IPS-18c (cell line): ENCODE measurements around the gene CPSF3.

Source experiments
- H3K4me3 ChIP-seq: 2 replicates; pipeline ENCODE4 v1.7.0; 2013; ENCODE audit warnings: low read depth, mild to moderate bottlenecking, low read length, moderate library complexity; ENCODE audit not compliant: insufficient read depth
- H3K9me3 ChIP-seq: one replicate; pipeline ENCODE4 v1.6.1; 2013; ENCODE audit warnings: mild to moderate bottlenecking, low read length, moderate library complexity; ENCODE audit not compliant: control insufficient read depth, insufficient read depth

The CPSF3 gene

DNA sequence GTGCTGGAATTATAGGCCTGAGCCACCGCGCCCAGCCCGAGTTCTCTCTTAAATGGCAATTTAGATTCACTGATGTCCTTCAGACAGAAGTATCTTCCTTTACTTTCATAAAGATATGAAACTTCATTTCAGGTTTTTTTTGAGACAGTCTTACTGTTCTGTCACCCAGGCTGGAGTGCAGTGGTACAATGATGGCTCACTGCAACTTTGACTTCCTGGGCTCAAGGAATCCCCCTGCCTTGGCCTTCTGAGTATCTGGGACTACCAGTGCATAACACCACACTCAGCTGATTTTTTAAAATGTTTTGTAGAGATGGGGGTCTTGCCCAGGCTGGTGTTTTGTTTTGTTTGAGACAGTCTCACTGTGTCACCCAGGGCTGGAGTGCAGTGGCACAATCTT lies 13.3 kb upstream of the CPSF3 start:
- Histone ChIP-seq H3K9me3 (no peaks in the 10 kb centered on the region), H3K4me3 (no peak overlapping the region)

DNA sequence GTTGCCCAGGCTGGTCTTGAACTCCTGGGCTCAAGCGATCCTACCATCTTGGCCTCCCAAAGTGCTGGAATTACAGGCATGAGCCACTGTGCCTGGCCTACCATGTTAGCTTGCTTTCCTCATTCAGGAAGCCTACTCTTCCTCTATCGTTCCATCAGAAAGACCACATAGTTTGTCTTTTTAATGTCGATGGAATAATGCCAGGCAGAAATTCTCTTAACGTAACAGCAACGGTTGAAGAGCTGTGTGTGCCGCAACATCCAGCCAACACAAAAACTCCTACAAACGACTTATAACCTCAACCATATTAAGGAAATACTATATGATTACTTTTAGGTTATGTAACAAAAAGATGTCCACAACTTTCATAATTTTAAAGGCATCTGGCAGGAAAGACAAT lies 10.7 kb upstream of the CPSF3 start:
- Histone ChIP-seq H3K4me3 (no peak overlapping the region), H3K9me3 (peaks cover 2% of the 10 kb centered on the region)

DNA sequence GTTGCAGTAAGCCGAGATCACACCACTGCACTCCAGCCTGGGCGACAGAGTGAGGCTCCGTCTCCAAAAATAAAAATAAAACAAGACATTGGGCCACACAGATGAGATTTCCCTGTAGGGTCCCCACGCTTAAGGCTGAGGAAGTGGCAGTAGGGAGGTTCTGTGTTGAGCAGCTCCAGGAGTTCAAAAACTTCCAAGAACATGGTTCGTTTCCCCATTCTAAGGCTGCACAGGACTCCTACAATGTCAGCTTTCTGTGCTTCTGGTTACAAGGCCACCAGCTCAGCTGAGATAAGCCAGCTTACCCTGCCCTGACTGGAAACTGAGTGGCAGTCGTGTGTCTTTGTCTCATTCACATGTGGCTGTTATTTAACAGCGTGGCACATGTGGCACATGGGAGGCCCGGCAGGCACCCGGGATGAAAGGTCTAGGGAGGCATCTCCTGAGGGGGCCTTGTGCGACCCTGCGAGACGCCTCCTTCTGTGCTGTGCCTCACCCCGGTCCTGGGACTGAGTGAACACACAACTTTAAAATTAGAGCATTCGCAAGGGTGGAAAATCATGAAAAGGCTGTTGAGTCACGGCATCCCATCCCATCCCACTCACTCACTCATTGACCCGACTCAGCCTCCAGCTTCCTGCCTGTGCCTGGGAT lies 7.8 kb upstream of the CPSF3 start:
- H3K9me3 ChIP-seq = peaks cover 2% of the 10 kb centered on the region
- H3K4me3 ChIP-seq = no peak overlapping the region

DNA sequence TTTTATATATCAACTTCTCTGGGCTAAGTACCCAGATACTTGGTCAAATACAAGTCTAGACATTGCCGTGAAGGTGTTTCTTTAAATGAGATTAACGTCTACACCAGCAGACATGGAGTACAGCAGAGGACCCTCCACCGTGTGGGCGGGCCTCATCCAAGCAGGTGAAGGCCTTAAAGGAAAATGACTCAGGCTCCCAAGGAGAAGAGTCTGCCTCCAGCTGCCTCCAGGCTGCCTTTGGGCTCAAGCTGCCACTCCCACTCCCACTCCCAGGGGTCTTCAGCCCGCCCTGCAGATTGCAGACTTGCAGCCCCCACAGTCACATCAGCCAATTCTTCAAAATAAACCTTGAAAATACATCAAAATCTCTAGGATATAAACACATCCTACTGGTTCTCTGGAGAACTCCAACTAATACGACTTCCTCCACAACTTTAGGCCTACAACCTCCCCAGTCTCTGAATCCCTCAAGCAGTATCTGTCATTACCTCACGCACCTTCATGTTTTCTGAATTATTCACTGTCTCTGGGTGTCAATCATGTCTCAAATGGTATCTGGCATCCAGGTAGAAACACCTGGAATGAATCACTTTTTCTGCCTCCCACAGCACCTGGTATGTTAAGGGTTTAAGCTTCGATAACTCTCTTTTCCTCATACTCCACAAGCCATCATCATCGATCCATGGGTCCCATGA lies 7.0 kb upstream of the CPSF3 start:
- Histone ChIP-seq H3K9me3 (peaks cover 2% of the 10 kb centered on the region), H3K4me3 (no peak overlapping the region)

DNA sequence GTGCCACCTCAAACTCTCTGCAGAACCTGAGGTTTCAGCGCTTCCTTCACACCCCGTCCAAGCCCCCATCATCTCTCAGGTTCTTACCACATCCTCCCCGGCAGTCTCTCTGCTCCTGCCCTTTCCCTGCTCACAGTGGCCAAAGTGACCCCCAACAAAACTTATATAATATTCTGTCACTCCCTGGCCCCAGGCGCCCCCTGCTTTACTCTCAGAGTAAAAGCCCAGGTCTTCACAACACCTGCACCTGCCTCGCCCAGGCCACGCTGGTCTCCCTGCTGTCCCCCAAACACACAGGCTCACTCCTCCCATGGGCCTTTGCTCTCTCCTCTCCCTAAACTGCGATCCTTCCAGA lies 6.5 kb upstream of the CPSF3 start:
- peaks cover 2% of the 10 kb centered on the region for H3K9me3 ChIP-seq

DNA sequence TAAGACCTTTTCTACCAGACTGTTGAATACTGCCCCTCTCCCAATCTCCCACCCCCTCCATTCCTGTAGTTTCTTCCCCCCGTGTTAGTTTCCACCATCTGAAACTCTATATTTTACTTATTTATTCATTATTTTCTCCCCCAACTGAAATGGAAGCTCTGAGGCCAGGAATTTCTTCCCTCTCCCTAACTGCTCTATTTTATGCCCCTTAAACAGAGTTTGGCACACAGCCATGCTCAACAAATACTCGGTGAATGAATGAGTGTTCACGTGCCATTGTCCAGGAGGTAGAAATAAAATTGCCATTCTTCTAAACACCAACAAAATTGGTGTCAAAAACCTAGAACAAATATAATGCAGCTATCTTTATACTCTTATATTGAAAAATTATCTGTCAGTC lies 5.7 kb upstream of the CPSF3 start:
- Histone ChIP-seq H3K9me3 (peaks cover 2% of the 10 kb centered on the region), H3K4me3 (no peak overlapping the region)

More for the DNA sequence above, 6.5 kb upstream of the CPSF3 start:
- no peak overlapping the region for H3K4me3 ChIP-seq

DNA sequence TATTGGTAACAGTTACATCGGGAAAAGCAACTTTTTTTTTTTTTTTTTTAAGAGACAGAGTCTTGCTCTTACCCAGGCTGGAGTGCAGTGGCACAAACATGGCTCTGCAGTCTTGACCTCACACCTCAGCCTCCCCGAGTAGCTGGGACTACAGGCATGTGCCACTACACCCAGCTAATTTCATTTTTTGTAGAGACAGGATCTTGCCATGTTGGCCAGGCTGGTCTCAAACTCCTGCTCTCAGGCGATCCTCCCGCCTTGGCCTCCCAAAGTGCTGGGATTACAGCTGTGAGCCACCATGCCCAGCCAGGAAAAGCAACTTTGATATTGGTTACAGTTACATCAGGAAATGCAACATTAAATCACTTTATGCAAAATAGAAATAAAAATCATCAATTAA lies 4.7 kb upstream of the CPSF3 start:
- Histone ChIP-seq H3K9me3 (peaks cover 2% of the 10 kb centered on the region), H3K4me3 (no peak overlapping the region)

DNA sequence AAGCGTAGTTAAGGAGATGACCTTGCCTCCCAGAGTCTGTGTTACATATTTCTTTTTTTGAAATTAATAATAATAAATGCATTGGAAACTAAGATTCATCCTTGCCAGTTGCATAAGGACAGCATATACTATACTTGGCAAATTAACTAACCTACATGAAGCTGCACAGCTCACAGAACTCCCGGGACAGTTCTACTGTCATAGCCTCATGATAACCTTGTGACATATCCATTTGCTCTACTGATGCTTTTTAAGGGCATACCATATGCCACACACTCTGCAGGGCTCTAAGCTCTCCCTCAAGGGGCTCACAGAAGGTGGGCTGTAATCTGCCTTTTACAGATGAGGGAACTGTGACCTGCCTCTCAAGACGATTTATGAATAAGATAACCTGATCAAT lies 3.9 kb upstream of the CPSF3 start:
- peaks cover 2% of the 10 kb centered on the region for H3K9me3 ChIP-seq

DNA sequence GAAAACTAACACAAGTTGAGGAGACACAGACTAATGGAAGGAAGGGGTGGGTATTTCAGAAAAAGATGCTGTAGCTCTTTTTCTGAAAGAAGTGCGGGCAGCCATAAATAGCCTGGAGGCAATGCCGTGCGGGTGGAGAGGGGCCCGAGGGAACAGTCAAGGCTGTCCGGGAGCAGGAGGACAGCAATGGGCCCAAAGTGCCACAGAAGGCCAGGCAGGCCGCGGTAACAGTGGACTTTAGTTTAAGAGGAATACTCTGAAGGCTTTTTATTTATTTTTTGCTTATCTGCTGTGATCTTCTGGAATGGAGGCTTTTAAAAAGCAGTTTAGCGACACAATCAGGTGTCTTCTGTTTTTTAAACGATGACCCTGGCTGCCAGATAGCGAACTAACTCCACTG lies 3.0 kb upstream of the CPSF3 start:
- H3K9me3 ChIP-seq = peaks cover 2% of the 10 kb centered on the region
- H3K4me3 ChIP-seq = no peak overlapping the region

More for the DNA sequence above, 3.9 kb upstream of the CPSF3 start:
- H3K4me3 ChIP-seq = no peak overlapping the region

DNA sequence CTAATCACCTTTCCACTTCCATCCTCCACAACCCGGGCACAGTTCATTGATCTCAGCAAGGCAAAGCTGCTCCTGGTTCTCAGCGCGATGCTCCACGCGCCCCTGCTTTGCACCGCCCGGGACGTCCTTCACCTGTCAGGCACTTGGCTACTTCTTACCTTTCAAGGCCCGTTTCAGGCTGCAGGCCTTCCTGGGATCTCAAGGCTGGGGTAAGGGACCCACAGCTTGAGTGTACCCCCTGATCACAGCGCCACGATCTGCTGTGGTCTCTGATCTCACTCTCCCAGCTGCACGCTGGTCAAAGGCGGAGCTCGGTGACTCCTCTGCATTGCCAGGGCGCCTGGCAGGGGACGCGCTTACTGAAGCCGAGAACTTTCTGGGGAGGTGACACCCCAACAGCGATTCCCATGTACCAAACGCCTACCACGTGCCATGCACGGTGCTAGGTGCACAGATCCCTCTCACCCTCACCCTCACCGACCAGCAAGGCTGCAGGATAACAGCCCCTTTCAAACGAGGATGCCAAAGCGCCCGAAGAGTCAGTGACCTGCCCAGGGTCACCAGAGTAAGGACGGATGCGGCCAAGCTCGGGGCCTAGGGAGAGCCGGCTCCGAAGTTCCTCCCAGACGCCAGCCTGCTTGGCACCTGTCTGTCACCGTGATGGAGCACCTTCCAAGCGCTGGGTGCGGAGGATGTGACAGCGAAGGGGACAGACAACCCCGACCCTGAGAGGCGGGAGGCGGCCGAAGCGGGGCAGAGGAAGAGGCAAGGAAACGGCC lies 944 bp upstream of the CPSF3 start:
- Histone ChIP-seq H3K4me3 (peak overlapping the region; percentile 97), H3K9me3 (no peaks in the 10 kb centered on the region)

DNA sequence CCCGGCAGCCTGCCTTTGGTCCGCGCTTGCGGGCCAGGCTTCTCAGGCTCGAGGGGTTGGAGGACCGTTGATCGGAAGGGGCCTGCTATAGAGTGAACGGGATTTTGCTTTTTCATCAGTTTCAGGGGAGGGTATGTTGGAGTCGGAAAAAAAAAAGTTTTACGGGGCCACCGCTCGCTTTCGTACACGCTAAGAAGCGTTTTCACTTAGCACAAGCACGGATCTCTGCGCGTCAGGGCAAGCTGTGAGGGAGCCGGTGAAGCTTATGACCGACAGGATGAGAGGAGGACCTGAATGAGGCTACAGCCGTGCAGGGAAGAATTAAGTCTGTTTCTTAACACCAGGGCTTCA lies 443 bp downstream of the CPSF3 start:
- peak overlapping the region; percentile 97 for H3K4me3 ChIP-seq
- no peaks in the 10 kb centered on the region for H3K9me3 ChIP-seq

DNA sequence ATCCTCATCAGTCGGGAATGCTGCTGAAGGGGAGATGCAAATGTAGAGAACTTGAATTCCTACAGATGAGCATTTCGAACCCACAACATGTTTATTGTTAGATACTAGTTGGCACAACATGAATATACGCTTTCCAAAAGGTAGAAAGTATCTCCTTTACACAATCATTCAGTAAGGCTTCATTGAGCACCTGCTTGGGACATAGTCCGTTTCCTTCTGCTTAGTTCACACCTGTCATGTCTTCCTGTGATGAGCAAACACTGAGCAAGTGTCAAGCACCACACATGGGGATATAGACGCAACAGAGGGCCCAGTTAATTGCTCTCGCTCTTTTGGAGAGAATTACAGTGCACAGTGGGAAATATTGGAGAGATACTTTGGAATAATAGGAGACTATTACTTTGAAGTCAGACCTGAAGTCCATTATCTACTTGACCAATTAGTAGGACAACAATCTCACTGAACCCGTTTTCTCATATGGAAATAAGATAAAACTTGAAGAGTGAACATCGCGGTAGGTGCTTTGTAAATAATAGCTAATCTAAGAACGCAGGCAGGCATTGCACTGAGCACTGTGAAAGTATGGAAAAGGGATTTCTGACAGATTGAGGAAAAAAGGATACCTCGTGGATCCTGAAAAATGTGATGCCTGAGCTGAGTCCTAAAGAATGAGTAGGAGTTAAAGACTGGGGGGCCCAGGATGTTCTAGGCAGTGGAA lies 1.2 kb downstream of the CPSF3 start:
- H3K4me3 ChIP-seq = peak overlapping the region; percentile 97
- H3K9me3 ChIP-seq = no peaks in the 10 kb centered on the region

DNA sequence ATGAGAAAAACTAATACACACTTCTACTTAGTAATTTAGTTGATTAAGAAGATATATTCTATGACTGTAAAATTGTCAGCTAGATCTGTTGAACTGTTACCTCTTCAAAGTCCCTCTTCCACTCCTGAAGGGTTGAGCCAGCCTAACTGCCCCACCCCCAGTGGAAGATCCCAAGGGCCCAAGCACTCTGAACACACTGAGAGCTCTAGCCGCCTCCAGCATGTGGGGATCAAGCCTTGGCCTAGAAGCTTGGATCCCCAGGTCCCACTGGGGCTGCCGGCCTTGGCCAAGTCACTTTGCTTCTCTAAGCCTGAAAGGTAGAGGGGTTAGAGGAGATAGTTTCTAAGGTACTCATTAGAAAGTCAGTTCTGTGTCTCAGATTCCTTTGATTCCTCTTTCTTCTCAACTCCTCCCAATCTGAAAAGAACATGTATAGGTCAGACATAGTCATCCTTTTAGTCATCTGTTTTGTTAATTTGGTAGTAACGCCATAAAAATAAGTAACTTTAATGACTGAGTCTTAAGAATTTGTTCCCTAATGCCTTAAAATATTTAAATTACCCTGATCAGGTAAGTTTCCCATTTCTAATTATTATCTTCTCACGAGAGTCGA lies 5.6 kb downstream of the CPSF3 start:
- no peak overlapping the region for H3K4me3 ChIP-seq
- peaks cover 2% of the 10 kb centered on the region for H3K9me3 ChIP-seq

DNA sequence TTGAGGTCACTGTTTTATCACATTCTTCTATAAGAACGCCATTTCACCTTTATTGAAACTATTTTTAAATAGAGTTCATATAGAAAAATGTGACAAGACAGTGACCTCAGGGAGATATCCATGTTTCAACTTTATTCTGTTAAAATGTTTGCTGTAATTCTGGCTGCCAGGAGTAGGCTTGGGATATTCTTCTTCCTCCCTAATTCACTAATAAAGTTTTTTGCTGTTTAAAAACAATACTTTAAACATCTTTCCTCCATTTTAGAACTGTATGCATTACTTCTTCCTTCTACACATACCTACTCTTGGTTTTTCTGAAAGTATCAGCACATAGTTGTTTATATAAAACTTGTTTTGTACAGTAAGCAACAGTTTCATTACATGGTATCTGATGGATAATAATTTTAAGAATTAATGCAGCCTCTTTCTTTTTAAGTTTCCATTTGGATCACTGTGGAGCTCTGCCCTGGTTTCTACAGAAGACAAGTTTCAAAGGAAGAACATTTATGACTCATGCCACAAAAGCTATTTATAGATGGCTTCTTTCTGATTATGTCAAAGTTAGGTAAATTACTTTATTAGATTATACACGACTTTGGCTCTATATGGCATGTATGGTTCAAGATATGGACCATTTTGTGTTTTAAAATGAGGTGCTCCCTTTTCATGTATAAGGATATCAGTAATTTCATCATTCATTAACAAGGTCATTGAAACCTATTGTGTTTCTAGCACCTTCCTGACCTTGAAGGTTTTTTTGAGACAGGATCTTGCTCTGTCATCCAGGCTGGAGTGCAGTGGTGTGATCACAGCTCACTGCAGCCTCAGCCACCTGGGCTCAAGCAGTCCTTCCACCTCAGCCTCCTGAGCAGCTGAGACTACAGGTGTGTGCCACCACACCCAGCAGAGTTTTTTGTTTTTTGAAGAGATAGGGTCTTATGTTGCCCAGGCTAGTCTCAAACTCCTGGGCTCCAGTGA lies 7.2 kb downstream of the CPSF3 start:
- peaks cover 2% of the 10 kb centered on the region for H3K9me3 ChIP-seq
- no peak overlapping the region for H3K4me3 ChIP-seq

DNA sequence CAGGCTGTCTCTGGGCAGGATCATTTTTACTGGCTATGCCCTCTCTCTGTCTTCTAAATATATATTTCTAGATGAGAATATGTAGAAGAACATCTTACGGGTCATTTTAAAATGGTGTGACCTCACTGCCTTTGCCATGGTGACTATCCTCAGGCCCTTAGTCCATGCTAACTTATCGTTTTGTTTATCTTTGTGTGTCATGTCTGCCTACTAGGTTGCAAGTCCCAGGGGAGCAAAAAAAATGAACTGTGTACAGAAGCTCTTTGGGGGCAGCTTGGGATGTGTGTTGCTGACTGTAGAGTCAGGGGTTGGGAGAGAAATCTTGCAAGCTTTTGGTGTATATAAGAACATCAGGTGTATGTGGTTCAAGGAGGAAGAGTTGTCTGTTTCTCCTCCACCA lies 11.0 kb downstream of the CPSF3 start:
- no peak overlapping the region for H3K4me3 ChIP-seq
- H3K9me3 ChIP-seq = peaks cover 2% of the 10 kb centered on the region

DNA sequence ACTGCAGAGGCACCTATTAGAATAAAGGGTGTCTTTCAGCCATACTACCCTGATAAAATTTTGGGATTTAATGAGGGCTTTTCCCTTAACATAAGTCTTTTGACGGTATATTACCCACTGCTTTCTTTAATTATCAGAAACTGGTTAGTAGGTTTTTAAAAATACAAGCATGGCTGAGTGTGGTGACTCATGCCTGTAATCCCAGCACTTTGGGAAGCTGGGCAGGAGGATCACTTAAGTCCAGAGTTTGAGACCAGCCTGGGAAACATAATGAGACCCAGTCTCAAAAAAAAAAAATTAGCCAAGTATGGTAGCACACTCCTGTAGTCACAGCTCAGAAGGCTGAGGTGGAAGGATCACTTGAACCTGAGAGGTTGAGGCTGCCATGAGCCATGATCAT lies 16.1 kb downstream of the CPSF3 start:
- Histone ChIP-seq H3K4me3 (no peak overlapping the region), H3K9me3 (no peaks in the 10 kb centered on the region)
